Measurements from ENCODE around the gene HIKESHI.

DNA sequence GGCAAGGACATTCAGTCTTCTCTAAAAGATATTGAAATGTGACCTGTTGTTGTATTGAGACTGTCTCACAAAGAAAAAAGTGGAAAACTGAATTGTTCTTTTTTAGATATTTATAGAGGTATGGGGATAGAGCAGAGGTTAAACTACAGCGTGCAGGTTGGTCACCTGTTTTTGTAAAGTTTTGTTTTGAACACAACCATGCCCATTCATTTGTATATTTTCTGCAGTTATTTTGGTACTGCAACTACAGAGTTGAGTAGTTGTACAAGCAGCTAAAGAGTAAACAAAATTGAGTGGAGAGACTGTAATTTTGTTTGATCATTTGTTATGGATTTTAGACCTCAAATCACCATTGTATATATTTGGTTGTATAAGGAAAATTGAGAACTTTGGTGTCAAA, 46.1 kb upstream of the HIKESHI start:
- TF ChIP-seq POLR2A (IDR thresholded peaks at IDR 0.05; ENCODE audit: low read depth, low read length) (no peak), POLR2AphosphoS5 (IDR thresholded peaks at IDR 0.05; ENCODE audit: low read depth, low read length) (no peak), TAF1 (IDR thresholded peaks at IDR 0.05; ENCODE audit: low read depth, low read length) (no peak), SPI1 (IDR thresholded peaks at IDR 0.05; ENCODE audit: low read depth, low read length) (no peak), POU2F2 (IDR thresholded peaks at IDR 0.05; ENCODE audit: low read depth, low read length) (no peak)
